ENCODE data around the gene WBP1.

WBP1 gene

DNA sequence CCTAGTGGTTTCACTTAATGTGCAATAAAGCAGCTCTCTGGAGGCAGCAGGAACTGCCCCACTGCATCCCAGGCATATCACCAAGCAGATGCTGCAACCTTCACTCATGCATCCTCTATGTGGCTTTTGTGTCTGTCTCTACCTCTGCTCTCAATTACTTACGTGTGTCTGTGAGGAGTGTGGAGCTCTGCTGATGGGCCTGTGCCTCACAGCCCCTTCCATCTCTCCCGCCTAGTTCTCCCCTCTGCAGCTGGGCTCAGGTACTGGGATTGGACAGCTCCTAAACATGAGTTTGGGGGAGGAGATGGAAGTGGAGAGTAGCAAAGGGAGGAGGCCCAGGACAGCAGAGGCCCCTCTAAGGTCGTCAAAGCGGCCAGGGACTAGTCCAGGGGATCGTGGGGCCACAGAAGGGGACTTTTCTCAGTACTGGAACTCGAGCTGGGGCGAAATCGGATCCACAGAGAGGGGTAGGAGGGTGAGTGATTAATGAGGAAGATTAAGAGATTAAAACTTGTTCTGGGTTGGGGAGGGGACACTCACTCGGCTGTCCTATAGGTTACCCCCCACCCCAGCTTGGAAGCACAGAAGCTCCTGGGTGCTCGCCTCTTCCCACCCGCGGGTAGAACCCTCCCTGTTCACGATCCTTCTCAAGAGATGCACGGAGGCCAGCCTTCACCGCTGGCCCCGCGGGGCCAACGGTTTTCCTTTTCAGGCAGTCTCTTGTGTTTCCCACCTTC, 43.3 kb downstream of the WBP1 start:
- Histone ChIP-seq H4K91ac (ENCODE audit: low read length) (no peak overlapping the region), H2AFZ (ENCODE audit: low read depth, low read length) (no peak overlapping the region), H3K4ac (ENCODE audit: low read depth in 1 of 2, low read length in 2 of 2) (no peak overlapping the region), H3K79me1 (replicated peaks; ENCODE audit: low read length, poor library complexity, severe bottlenecking) (peaks cover 9% of the 10 kb centered on the region), H3K4me1 (ENCODE audit: control insufficient read depth, insufficient read depth, low read depth, low read length) (peaks cover 61% of the 10 kb centered on the region), H3K14ac (ENCODE audit: low read length in 2 of 2) (no peak overlapping the region), H2BK5ac (ENCODE audit: low read depth, low read length, poor library complexity, severe bottlenecking) (no peak overlapping the region), H3K4me2 (ENCODE audit: low read length, poor library complexity, severe bottlenecking) (no peak overlapping the region), H2AK5ac (ENCODE audit: low read length, severe bottlenecking) (no peak overlapping the region), H2BK120ac (ENCODE audit: low read depth, low read length) (no peak overlapping the region), H4K8ac (ENCODE audit: low read length) (no peak overlapping the region), H2BK15ac (ENCODE audit: low read depth, poor library complexity, severe bottlenecking) (peak overlapping the region; percentile 41), H3K9ac (ENCODE audit: low read length) (peak overlapping the region; percentile 96), H3K9me3 (ENCODE audit: control insufficient read depth, low read length) (no peaks in the 10 kb centered on the region), H3K27ac (ENCODE audit: low read length, poor library complexity, severe bottlenecking) (no peak overlapping the region), H3K23ac (ENCODE audit: low read length in 2 of 2) (no peak overlapping the region), H3K18ac (ENCODE audit: low read depth in 1 of 2, low read length in 2 of 2) (no peak overlapping the region), H3K4me3 (ENCODE audit: insufficient read depth in 1 of 2, low read depth in 1 of 2, low read length in 2 of 2) (peak overlapping the region in 1 of 2 experiments; percentile 90), H3K36me3 (ENCODE audit: control insufficient read depth in 1 of 2, insufficient read depth in 2 of 2, low read depth in 1 of 2, low read length in 2 of 2) (peaks cover 15 to 19% of the 10 kb centered on the region in 2 experiments), H3K27me3 (ENCODE audit: control insufficient read depth in 1 of 2, insufficient read depth in 1 of 2, low read length in 2 of 2) (peaks cover 0 to 55% of the 10 kb centered on the region in 2 experiments), H2BK12ac (ENCODE audit: low read length in 2 of 2) (no peak overlapping the region)
- DNase-seq: no peak
- 38% methylated on average over 15 of the region's 18 CpGs for WGBS

DNA sequence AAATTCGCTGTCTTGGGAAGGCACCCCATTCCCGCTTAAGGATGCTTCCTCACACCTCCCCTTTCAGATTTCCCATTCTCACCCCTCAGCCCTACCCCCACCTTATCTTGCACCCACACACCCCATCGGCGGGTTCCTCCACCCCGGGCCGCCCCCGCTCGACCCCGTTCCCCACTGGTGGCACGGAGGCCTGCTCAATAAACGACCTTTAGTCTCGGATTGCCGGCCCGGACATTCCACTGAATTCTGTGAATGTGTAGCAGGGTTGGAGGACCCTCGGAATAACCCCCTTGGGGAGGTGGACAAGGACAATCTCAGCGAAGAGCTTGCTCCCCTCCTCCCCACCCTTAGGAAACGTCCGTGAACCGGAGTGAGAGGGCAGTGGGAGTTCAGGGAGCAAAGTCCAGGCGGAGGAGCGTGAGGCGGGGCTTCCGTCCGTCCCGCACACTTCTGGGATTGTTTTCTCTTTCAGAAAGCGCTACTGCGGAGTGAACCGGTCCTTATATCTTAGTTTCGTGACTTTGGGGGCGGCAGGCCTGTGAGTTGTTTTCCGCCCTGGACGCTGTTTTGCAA, 44.0 kb downstream of the WBP1 start:
- Histone ChIP-seq H2BK120ac (ENCODE audit: low read depth, low read length) (peak overlapping the region; percentile 96), H3K4me3 (ENCODE audit: insufficient read depth in 1 of 2, low read depth in 1 of 2, low read length in 2 of 2) (peak overlapping the region; percentile 64 to 90), H2BK12ac (ENCODE audit: low read length in 2 of 2) (no peak overlapping the region), H2AK5ac (ENCODE audit: low read length, severe bottlenecking) (no peak overlapping the region), H3K79me1 (replicated peaks; ENCODE audit: low read length, poor library complexity, severe bottlenecking) (peaks cover 14% of the 10 kb centered on the region), H3K4me1 (ENCODE audit: control insufficient read depth, insufficient read depth, low read depth, low read length) (peaks cover 66% of the 10 kb centered on the region), H3K27ac (ENCODE audit: low read length, poor library complexity, severe bottlenecking) (no peak overlapping the region), H3K9me3 (ENCODE audit: control insufficient read depth, low read length) (no peaks in the 10 kb centered on the region), H3K18ac (ENCODE audit: low read depth in 1 of 2, low read length in 2 of 2) (peak overlapping the region; percentile 83 to 96), H3K27me3 (ENCODE audit: control insufficient read depth in 1 of 2, insufficient read depth in 1 of 2, low read length in 2 of 2) (peaks cover 0 to 48% of the 10 kb centered on the region in 2 experiments), H3K14ac (ENCODE audit: low read length in 2 of 2) (no peak overlapping the region), H2BK5ac (ENCODE audit: low read depth, low read length, poor library complexity, severe bottlenecking) (no peak overlapping the region), H3K4me2 (ENCODE audit: low read length, poor library complexity, severe bottlenecking) (peak overlapping the region; percentile 98), H4K8ac (ENCODE audit: low read length) (peak overlapping the region; percentile 61), H4K91ac (ENCODE audit: low read length) (peak overlapping the region; percentile 96), H3K9ac (ENCODE audit: low read length) (peak overlapping the region; percentile 96), H3K4ac (ENCODE audit: low read depth in 1 of 2, low read length in 2 of 2) (peak overlapping the region; percentile 36 to 57), H2BK15ac (ENCODE audit: low read depth, poor library complexity, severe bottlenecking) (peak overlapping the region; percentile 31), H3K23ac (ENCODE audit: low read length in 2 of 2) (no peak overlapping the region), H2AFZ (ENCODE audit: low read depth, low read length) (no peak overlapping the region), H3K36me3 (ENCODE audit: control insufficient read depth in 1 of 2, insufficient read depth in 2 of 2, low read depth in 1 of 2, low read length in 2 of 2) (peaks cover 15 to 19% of the 10 kb centered on the region in 2 experiments)
- 7% methylated on average over 29 of the region's 32 CpGs for WGBS
- DNase-seq: peak; percentile 41

DNA sequence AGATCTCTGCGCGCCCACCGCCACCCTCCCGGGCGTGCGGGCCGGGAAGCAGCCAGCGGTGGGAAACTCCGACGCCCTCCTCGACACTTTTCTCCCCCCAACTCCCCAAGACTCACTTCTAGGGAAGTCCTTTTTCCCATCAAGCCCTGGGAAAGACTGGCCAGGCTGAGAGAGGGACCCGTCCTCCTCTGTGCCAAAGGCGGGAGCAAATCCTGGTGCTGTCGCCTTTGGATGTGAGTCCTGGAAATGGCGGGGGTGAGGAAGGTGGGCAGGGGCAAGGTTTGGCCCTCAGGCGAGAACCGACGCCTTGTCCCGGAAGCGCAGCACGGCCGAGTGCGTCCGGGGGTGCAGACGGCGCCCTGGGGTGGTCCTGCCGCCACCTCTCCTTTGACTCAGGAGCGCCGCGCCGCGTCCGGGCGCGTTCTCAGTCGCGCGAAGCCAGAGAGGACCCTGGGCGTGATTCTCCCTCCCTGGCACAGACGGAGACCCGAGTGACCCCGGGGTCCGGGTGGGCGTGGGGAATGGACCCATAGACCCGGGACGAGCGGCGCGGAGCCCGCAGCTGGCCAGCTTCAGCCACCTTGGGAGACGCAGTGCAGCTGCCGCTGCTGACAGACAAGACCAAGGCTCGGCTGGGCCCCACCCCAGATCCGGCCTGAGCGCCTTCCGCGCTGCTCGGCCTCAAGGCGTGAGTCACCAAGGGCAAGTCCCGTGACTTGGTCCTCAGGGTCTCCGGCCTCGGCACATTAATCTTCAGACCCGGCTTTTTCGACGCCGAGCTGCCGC, 44.7 kb downstream of the WBP1 start:
- peak overlapping the region; percentile 96 for H4K91ac ChIP-seq (ENCODE audit: low read length)
- peak overlapping the region; percentile 97 for H2BK15ac ChIP-seq (ENCODE audit: low read depth, poor library complexity, severe bottlenecking)
- H2AFZ ChIP-seq (ENCODE audit: low read depth, low read length): peak overlapping the region; percentile 67
- no peak overlapping the region for H3K27ac ChIP-seq (ENCODE audit: low read length, poor library complexity, severe bottlenecking)
- H3K4ac ChIP-seq (ENCODE audit: low read depth in 1 of 2, low read length in 2 of 2): peak overlapping the region; percentile 90 to 97
- peaks cover 16% of the 10 kb centered on the region for H3K79me1 ChIP-seq (replicated peaks; ENCODE audit: low read length, poor library complexity, severe bottlenecking)
- WGBS: under 1% methylated on average over 56 of the region's 67 CpGs
- H3K9me3 ChIP-seq (ENCODE audit: control insufficient read depth, low read length): no peaks in the 10 kb centered on the region
- peak overlapping the region; percentile 99 for H2BK120ac ChIP-seq (ENCODE audit: low read depth, low read length)
- H3K23ac ChIP-seq (ENCODE audit: low read length in 2 of 2): no peak overlapping the region
- H3K4me2 ChIP-seq (ENCODE audit: low read length, poor library complexity, severe bottlenecking): peak overlapping the region; percentile 98
- H2BK5ac ChIP-seq (ENCODE audit: low read depth, low read length, poor library complexity, severe bottlenecking): peak overlapping the region; percentile 10
- DNase-seq: peak; percentile 88
- H3K36me3 ChIP-seq (ENCODE audit: control insufficient read depth in 1 of 2, insufficient read depth in 2 of 2, low read depth in 1 of 2, low read length in 2 of 2): peaks cover 15 to 19% of the 10 kb centered on the region in 2 experiments
- H2AK5ac ChIP-seq (ENCODE audit: low read length, severe bottlenecking): no peak overlapping the region
- peak overlapping the region; percentile 89 to 96 for H3K18ac ChIP-seq (ENCODE audit: low read depth in 1 of 2, low read length in 2 of 2)
- peaks cover 63% of the 10 kb centered on the region for H3K4me1 ChIP-seq (ENCODE audit: control insufficient read depth, insufficient read depth, low read depth, low read length)
- peak overlapping the region; percentile 96 for H3K9ac ChIP-seq (ENCODE audit: low read length)
- H3K4me3 ChIP-seq (ENCODE audit: insufficient read depth in 1 of 2, low read depth in 1 of 2, low read length in 2 of 2): peak overlapping the region; percentile 64 to 90
- H3K14ac ChIP-seq (ENCODE audit: low read length in 2 of 2): peak overlapping the region in 1 of 2 experiments; percentile 82
- peak overlapping the region; percentile 61 for H4K8ac ChIP-seq (ENCODE audit: low read length)
- H2BK12ac ChIP-seq (ENCODE audit: low read length in 2 of 2): peak overlapping the region in 1 of 2 experiments; percentile 46
- H3K27me3 ChIP-seq (ENCODE audit: control insufficient read depth in 1 of 2, insufficient read depth in 1 of 2, low read length in 2 of 2): peaks cover 0 to 42% of the 10 kb centered on the region in 2 experiments
